Activated naive CD4-positive, alpha-beta T cell treated with anti-CD3 and anti-CD28 coated beads for 36 hours (primary cell): ENCODE data around the gene NUP98. TPM values are rescaled to one million over a fixed set of nuclear protein-coding genes. Genes with fewer than 3 reads are reported as not detected.
"Not testable (repeated sequence)": the region's sequence is repeated elsewhere in the genome, so short reads cannot be mapped to it uniquely, and the experiment has no call there.

Source experiments
- CTCF ChIA-PET: fragments of 350-600 bp; sonication (Branson Sonifier 250); formaldehyde crosslinking; loops from one replicate; lab custom pipeline; 2021; ENCODE audit warnings: antibody characterized with exemption; lab: Charles Lee
- DNase-seq: peaks from one replicate; pipeline ENCODE4 v3.0.0-alpha.2; 2020
- H3K27ac Mint-ChIP-seq: one replicate; pipeline ENCODE4 v1.8.0; 2021; ENCODE audit warnings: mild to moderate bottlenecking, mixed read lengths
- H3K27me3 Mint-ChIP-seq: one replicate; pipeline ENCODE4 v1.8.0; 2021; ENCODE audit warnings: low read depth, mixed read lengths
- H3K36me3 Mint-ChIP-seq: one replicate; pipeline ENCODE4 v1.8.0; 2021; ENCODE audit warnings: low read depth, mixed read lengths
- H3K4me1 Mint-ChIP-seq: one replicate; pipeline ENCODE4 v1.8.0; 2021; ENCODE audit warnings: low read depth, mixed read lengths
- H3K4me3 Mint-ChIP-seq: one replicate; pipeline ENCODE4 v1.8.0; 2021; ENCODE audit warnings: mild to moderate bottlenecking, moderate library complexity, mixed read lengths
- H3K9me3 Mint-ChIP-seq: one replicate; pipeline ENCODE4 v1.8.0; 2021; ENCODE audit warnings: mixed read lengths
- intact Hi-C: fragments of 100-400 bp; cut with micrococcal nuclease; formaldehyde crosslinking; loops from one replicate; pipeline ENCODE4 v1.15.1; 2023
- total RNA-seq, 2 experiments: library from RNA; stranded (reverse); gene quantifications; one replicate each; pipeline ENCODE4 v1.2.3, GENCODE V29; 2021

Gene NUP98
- total RNA-seq, 2 experiments from 2014 or later = 90.8 to 97.6 TPM

DNA sequence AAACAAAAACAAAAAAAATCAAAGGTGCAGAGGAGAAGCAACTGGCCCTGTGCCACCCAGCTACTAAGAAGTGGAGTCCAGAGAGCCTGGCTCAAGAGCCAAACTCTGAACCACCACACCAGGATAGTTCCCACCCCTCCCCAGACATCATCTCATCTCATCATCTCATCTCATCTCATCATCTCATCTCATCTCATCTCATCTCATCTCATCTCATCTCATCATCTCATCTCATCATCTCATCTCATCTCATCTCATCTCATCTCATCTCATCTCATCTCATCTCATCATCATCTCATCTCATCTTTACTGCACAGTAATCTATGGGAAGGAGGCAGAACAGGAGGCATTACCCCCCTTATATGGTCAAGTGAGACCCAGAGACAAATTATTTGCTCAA is 134.5 kb downstream of the NUP98 start:
- intact Hi-C loops = no loop called here
- DNase-seq = no peak
- CTCF ChIA-PET = no interaction called here
- peaks cover 6% of the 10 kb centered on the region for H3K36me3 Mint-ChIP-seq
- H3K27ac Mint-ChIP-seq = no peak overlapping the region
- no peaks in the 10 kb centered on the region for H3K9me3 Mint-ChIP-seq
- no peak overlapping the region for H3K4me3 Mint-ChIP-seq
- peaks cover 3% of the 10 kb centered on the region for H3K27me3 Mint-ChIP-seq
- no peaks in the 10 kb centered on the region for H3K4me1 Mint-ChIP-seq

DNA sequence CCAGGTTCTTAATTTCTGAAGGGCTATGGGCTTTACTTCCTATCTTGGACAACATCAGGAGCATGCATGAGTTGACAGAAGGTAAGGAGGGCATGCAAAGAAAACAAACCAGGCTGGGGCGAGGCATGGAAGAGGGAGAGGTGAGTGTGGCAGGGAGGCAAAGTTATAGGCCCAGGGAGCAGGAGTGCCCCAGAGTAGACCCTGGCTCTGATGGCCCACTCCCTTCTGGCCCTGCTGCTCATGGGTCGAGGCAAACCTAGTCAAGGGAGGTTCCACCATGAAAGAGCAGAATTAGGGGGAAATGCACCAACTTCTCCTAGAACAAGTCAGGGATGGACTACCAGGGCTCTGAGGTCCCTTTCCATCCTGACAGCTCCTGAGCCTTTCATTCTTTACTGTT is 136.4 kb downstream of the NUP98 start:
- CTCF ChIA-PET = no interaction called here
- no peak overlapping the region for H3K27ac Mint-ChIP-seq
- peaks cover 3% of the 10 kb centered on the region for H3K27me3 Mint-ChIP-seq
- no peaks in the 10 kb centered on the region for H3K4me1 Mint-ChIP-seq
- DNase-seq = no peak
- H3K9me3 Mint-ChIP-seq = no peaks in the 10 kb centered on the region
- H3K4me3 Mint-ChIP-seq = no peak overlapping the region
- intact Hi-C loops = no loop called here
- peaks cover 5% of the 10 kb centered on the region for H3K36me3 Mint-ChIP-seq

- Mint-ChIP-seq H3K4me1 (no peaks in the 10 kb centered on the region), H3K27me3 (peaks cover 3% of the 10 kb centered on the region), H3K36me3 (peaks cover under 1% of the 10 kb centered on the region), H3K27ac (no peak overlapping the region), H3K9me3 (no peaks in the 10 kb centered on the region), H3K4me3 (no peak overlapping the region)
- DNase-seq = no peak
- intact Hi-C loops = no loop called here
- CTCF ChIA-PET = no interaction called here
Observed at GRCh38 chr11:3659595-3660515, 137.5 kb downstream of the NUP98 start.

DNA sequence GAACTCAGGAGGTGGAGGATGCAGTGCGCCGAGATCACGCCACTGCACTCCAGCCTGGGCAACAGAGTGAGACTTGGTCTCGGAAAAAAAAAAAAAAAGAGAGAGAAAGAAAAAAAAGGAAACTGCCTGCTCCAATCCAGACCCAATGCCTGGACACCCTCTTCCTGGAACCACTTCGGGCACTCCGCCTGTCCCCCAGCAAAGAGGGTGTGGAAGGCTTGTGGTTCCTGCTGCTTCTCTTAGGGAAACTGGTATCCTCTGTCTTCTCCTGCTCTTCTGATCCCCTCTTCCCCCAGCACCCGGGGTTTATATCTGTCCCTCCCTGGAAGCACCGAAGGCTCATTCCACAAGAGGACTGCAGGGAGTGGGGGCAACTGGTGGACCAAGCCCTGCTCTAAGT is 139.1 kb downstream of the NUP98 start:
- Mint-ChIP-seq H3K4me1 (no peaks in the 10 kb centered on the region), H3K27me3 (peaks cover 3% of the 10 kb centered on the region), H3K27ac (no peak overlapping the region), H3K36me3 (no peaks in the 10 kb centered on the region), H3K9me3 (no peaks in the 10 kb centered on the region), H3K4me3 (no peak overlapping the region)
- DNase-seq = no peak
- intact Hi-C loops = no loop called here
- CTCF ChIA-PET = interaction anchor here (0.7 kb wide), 1 partner anchor 15 kb away, joined by 3 read pairs; no protein-coding TSS in a partner anchor

- H3K9me3 Mint-ChIP-seq, H3K36me3 Mint-ChIP-seq, H3K27me3 Mint-ChIP-seq, H3K4me3 Mint-ChIP-seq, CTCF ChIA-PET, H3K4me1 Mint-ChIP-seq, intact Hi-C loops, H3K27ac Mint-ChIP-seq, DNase-seq: not testable (repeated sequence)
Observed at GRCh38 chr11:3657331-3657730, 140.0 kb downstream of the NUP98 start.

- Mint-ChIP-seq H3K4me1 (no peaks in the 10 kb centered on the region), H3K27me3 (peaks cover 3% of the 10 kb centered on the region), H3K9me3 (no peaks in the 10 kb centered on the region), H3K27ac (no peak overlapping the region), H3K4me3 (no peak overlapping the region), H3K36me3 (no peaks in the 10 kb centered on the region)
- intact Hi-C loops = no loop called here
- DNase-seq = no peak
- CTCF ChIA-PET = no interaction called here
Observed at GRCh38 chr11:3655547-3655946, 141.8 kb downstream of the NUP98 start.

GRCh38 chr11:3652514-3652913 is 144.8 kb downstream of the NUP98 start:
- H3K27me3 Mint-ChIP-seq, H3K27ac Mint-ChIP-seq, intact Hi-C loops, CTCF ChIA-PET, H3K4me1 Mint-ChIP-seq, H3K36me3 Mint-ChIP-seq, H3K4me3 Mint-ChIP-seq, H3K9me3 Mint-ChIP-seq, DNase-seq: not testable (repeated sequence)

DNA sequence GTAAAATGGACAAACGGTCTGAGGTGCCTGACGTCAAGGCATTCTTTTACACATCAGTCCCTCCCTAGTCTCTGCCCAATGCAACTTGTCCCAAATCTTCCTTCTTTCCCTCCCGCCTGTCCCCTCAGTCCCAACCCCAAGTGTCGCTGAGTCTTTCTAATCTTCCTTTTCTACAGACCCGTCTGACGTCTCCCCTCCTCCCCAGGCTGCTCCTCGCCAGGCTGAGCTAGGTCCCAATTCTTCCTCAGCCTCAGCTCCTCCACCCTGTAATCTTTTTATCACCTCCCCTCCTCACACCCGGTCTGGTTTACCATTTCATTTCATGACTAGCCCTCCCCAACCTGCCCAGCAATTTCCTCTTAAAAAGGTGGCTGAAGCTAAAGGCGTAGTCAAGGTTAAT is 148.0 kb downstream of the NUP98 start:
- intact Hi-C loops, DNase-seq, H3K27me3 Mint-ChIP-seq, H3K27ac Mint-ChIP-seq, H3K36me3 Mint-ChIP-seq, H3K4me3 Mint-ChIP-seq, H3K4me1 Mint-ChIP-seq, H3K9me3 Mint-ChIP-seq: not testable (repeated sequence)
- CTCF ChIA-PET = interaction anchor here (0.6 kb wide), 1 partner anchor 491 kb away, joined by 3 read pairs; no protein-coding TSS in a partner anchor

- intact Hi-C loops, H3K4me3 Mint-ChIP-seq, H3K9me3 Mint-ChIP-seq, H3K27me3 Mint-ChIP-seq, H3K27ac Mint-ChIP-seq, CTCF ChIA-PET, H3K4me1 Mint-ChIP-seq, H3K36me3 Mint-ChIP-seq, DNase-seq: not testable (repeated sequence)
Observed at GRCh38 chr11:3648843-3649242, 148.5 kb downstream of the NUP98 start.

DNA sequence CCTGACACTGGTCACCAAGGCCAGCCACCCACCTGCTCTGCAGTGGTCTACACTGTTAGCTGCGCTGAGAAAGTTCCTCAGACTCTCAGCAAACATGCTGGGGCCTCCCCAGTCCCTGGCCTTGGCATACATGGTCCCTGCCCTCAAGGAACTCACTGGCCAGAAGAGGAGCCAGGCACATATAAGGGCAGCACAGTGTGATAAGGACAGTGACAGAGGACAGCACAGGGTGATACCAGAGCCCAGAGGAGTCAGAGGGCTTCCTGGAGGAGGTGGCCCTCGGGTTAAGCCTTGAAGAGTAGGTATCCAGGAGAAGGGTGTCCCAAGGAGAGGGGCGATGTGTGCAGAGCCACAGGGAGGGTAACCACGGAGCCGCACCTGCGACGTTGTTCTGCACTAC is 151.8 kb downstream of the NUP98 start:
- Mint-ChIP-seq H3K4me3 (no peak overlapping the region), H3K9me3 (no peaks in the 10 kb centered on the region), H3K4me1 (peaks cover 8% of the 10 kb centered on the region), H3K36me3 (no peaks in the 10 kb centered on the region), H3K27me3 (peaks cover 11% of the 10 kb centered on the region), H3K27ac (no peak overlapping the region)
- intact Hi-C loops = no loop called here
- DNase-seq = no peak
- CTCF ChIA-PET = no interaction called here

GRCh38 chr11:3644817-3645235 is 152.5 kb downstream of the NUP98 start, which contains the start of gene ART1:
Gene ART1, plus strand, starts transcription at chr11:3645128. Its CDS starts 14,086 bp downstream, at chr11:3659214.
- peaks cover 8% of the 10 kb centered on the region for H3K4me1 Mint-ChIP-seq
- CTCF ChIA-PET = no interaction called here
- no peaks in the 10 kb centered on the region for H3K36me3 Mint-ChIP-seq
- H3K4me3 Mint-ChIP-seq = no peak within 1 kb of the TSS
- no peaks in the 10 kb centered on the region for H3K9me3 Mint-ChIP-seq
- H3K27ac Mint-ChIP-seq = no peak within 1 kb of the TSS
- H3K27me3 Mint-ChIP-seq = peaks cover 8% of the 10 kb centered on the region
- DNase-seq = no peak
- intact Hi-C loops = no loop called here

DNA sequence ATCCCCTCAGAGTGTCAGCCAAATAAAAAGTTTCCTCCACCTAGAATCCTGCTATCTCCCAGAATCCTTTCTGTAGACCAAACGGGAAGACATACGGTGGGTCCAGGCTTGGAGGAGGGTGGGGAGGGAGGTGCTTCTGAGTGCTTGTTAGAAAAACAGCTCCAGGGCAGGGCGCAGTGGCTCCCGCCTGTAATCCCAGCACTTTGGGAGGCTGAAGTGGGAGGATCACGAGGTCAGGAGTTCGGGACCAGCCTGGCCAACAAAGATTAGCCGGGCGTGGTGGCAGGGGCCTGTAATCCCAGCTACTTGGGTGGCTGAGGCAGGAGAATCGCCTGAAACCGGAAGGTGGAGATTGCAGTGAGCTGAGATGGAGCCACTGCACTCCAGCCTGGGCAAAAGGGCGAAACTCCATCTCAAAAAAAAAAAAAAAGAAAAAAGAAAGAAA is 154.2 kb downstream of the NUP98 start:
- H3K36me3 Mint-ChIP-seq, H3K4me1 Mint-ChIP-seq, H3K27me3 Mint-ChIP-seq, intact Hi-C loops, DNase-seq, H3K9me3 Mint-ChIP-seq, H3K4me3 Mint-ChIP-seq, H3K27ac Mint-ChIP-seq: not testable (repeated sequence)
- CTCF ChIA-PET = interaction anchor here (0.5 to 0.9 kb wide), 2 partner anchors 15 to 35 kb away, joined by 3 to 5 read pairs; no protein-coding TSS in a partner anchor
